Parathyroid adenoma (tissue), 2 donors: ENCODE results near the gene CA5A.

Source experiments
- H2AFZ ChIP-seq: fragments of 300-600 bp; sonication (generic); one replicate; pipeline ENCODE4 v1.7.0; 2017; ENCODE audit warnings: antibody characterized with exemption, mild to moderate bottlenecking
- H3K27ac ChIP-seq: fragments of 300-600 bp; sonication (generic); one replicate; pipeline ENCODE4 v1.7.0; 2017
- H3K27me3 ChIP-seq: fragments of 300-600 bp; sonication (generic); one replicate; pipeline ENCODE4 v1.7.0; 2017; ENCODE audit warnings: low read length; ENCODE audit not compliant: control insufficient read depth, insufficient read depth
- H3K36me3 ChIP-seq: fragments of 300-600 bp; sonication (generic); one replicate; pipeline ENCODE4 v1.7.0; 2017; ENCODE audit warnings: low read length; ENCODE audit not compliant: control insufficient read depth, insufficient read depth
- H3K4me1 ChIP-seq: fragments of 300-600 bp; sonication (generic); one replicate; pipeline ENCODE4 v1.7.0; 2017; ENCODE audit warnings: control low read depth
- H3K4me2 ChIP-seq: fragments of 300-600 bp; sonication (generic); one replicate; pipeline ENCODE4 v1.7.0; 2017; ENCODE audit warnings: low read length
- H3K4me3 ChIP-seq: fragments of 300-600 bp; sonication (generic); one replicate; pipeline ENCODE4 v1.7.0; 2017; ENCODE audit warnings: low read depth, low read length
- H3K79me2 ChIP-seq: fragments of 300-600 bp; sonication (generic); one replicate; pipeline ENCODE4 v1.7.0; 2017; ENCODE audit warnings: control low read depth
- H3K9ac ChIP-seq: fragments of 300-600 bp; sonication (generic); one replicate; pipeline ENCODE4 v1.7.0; 2017; ENCODE audit warnings: mild to moderate bottlenecking
- H3K9me3 ChIP-seq: fragments of 300-600 bp; sonication (generic); one replicate; pipeline ENCODE4 v1.7.0; 2017; ENCODE audit warnings: low read length; ENCODE audit not compliant: control insufficient read depth
- CTCF ChIP-seq: fragments of 300-600 bp; sonication (generic); IDR thresholded peaks from one replicate; pipeline ENCODE4 v1.7.0; 2017; ENCODE audit warnings: antibody characterized with exemption, mild to moderate bottlenecking
- donor health status: primary hyperparathyroidism.

Gene CA5A

DNA sequence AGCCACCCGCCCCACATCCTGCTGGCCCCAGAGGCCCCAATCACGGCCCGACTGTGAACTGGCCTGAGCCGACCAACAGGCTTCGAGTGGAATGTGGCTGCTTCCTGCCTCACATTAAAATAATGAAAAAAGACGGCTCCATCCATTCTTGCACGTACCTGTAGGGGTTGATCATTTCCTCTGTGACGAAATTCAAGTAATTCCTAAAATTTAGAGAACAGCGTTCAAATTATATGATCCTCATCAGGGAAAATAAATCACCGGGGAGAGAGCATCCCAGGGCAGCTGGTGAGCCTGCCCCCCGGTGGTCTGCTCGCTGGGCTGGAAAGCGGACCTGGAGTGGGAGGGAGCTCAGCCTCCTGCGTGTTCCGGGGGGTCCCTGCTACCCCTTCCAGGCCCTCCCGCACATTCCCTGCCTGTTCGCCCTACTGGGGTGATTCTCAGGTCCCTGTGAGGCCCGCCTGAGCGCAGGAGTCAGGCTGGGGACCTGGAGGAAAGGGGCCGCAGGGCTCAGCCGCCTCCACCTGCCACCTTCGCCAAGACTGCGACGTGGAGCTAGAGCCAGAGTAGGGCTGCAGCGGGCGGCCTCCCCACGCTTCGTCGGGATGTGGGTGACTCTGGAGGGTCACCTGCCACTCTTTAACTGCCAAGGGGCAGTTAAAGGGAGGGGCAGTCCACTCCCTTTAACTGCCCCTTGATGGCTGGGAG is 95.9 kb downstream of the CA5A start:
- no peak overlapping the region for H3K27ac ChIP-seq
- H3K4me3 ChIP-seq = no peak overlapping the region
- no peaks in the 10 kb centered on the region for H3K36me3 ChIP-seq
- no peaks in the 10 kb centered on the region for H3K79me2 ChIP-seq
- no peaks in the 10 kb centered on the region for H3K27me3 ChIP-seq
- no peaks in the 10 kb centered on the region for H3K9me3 ChIP-seq
- no peak overlapping the region for H3K4me2 ChIP-seq
- no peak overlapping the region for H2AFZ ChIP-seq
- H3K4me1 ChIP-seq = no peaks in the 10 kb centered on the region
- TF ChIP-seq CTCF = no peak
- no peak overlapping the region for H3K9ac ChIP-seq

DNA sequence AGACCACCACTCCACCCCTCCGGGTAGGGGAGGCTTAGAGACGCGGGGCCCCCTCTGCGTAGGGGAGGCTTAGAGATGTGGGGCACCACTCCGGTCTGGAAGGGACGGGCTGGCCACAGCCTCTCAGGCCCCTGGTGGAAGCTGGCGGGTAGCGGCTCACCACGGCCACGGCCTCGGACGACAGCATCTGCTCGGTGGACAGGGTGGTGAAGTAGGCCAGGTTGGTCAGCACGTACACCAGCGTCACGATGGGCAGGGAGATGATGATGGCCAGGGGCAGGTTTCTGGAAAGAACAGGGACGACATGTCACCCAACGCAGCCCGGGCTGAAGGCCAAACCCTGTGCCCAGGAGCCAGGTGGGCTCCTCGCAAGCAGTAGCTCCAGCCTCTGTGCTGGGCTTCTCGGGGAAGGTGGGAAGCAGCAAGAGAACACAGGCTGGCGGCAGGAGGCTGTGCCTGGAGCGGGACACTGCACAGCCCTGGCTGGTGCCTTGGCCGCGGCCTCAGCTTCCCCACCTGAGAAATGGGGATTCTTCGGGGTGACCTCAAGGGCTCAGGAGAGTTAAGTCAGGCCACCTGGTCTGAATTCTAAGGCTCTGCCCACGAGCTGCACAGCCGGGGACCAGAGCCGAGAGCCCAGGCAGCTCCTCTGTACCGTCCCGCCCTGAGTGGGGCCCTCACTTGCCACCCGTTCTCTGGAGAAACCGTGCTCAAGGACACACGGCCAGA is 96.6 kb downstream of the CA5A start:
- Histone ChIP-seq H3K4me1 (no peaks in the 10 kb centered on the region), H3K9me3 (no peaks in the 10 kb centered on the region), H2AFZ (no peak overlapping the region), H3K36me3 (no peaks in the 10 kb centered on the region), H3K79me2 (no peaks in the 10 kb centered on the region), H3K9ac (no peak overlapping the region), H3K4me2 (no peak overlapping the region), H3K4me3 (no peak overlapping the region), H3K27me3 (no peaks in the 10 kb centered on the region), H3K27ac (no peak overlapping the region)
- TF ChIP-seq CTCF = no peak

GRCh38 chr16:87838643-87839541 is 97.4 kb downstream of the CA5A start:
- H3K4me2 ChIP-seq = no peak overlapping the region
- H2AFZ ChIP-seq = no peak overlapping the region
- no peaks in the 10 kb centered on the region for H3K79me2 ChIP-seq
- H3K9me3 ChIP-seq = no peaks in the 10 kb centered on the region
- H3K36me3 ChIP-seq = no peaks in the 10 kb centered on the region
- no peaks in the 10 kb centered on the region for H3K4me1 ChIP-seq
- H3K9ac ChIP-seq = no peak overlapping the region
- H3K27ac ChIP-seq = no peak overlapping the region
- TF ChIP-seq CTCF = no peak
- no peak overlapping the region for H3K4me3 ChIP-seq
- no peaks in the 10 kb centered on the region for H3K27me3 ChIP-seq
